Activated gamma-delta T cell (primary cell): ENCODE results near the gene MRPL37.

Experiments used
- DNase-seq: peaks from one replicate; lab custom pipeline; 2025; lab: John Stamatoyannopoulos, UW

The MRPL37 gene

GRCh38 chr1:54240741-54241335, 40.9 kb downstream of the MRPL37 start:
- DNase-seq: no peak

GRCh38 chr1:54241364-54241763, 41.4 kb downstream of the MRPL37 start:
- no peak for DNase-seq

GRCh38 chr1:54243022-54243421, 43.1 kb downstream of the MRPL37 start:
- no peak for DNase-seq

GRCh38 chr1:54244655-54245054, 44.7 kb downstream of the MRPL37 start:
- DNase-seq: no peak

- no peak for DNase-seq
Measured at GRCh38 chr1:54245501-54245900, 45.5 kb downstream of the MRPL37 start.

- no peak for DNase-seq
Measured at GRCh38 chr1:54246116-54246721, 46.3 kb downstream of the MRPL37 start.

- no peak for DNase-seq
Measured at GRCh38 chr1:54247863-54248515, 48.0 kb downstream of the MRPL37 start.

- no peak for DNase-seq
Measured at GRCh38 chr1:54248966-54249365, 49.0 kb downstream of the MRPL37 start.

- no peak for DNase-seq
Measured at GRCh38 chr1:54249819-54250435, 50.0 kb downstream of the MRPL37 start.

- DNase-seq: no peak
Measured at GRCh38 chr1:54250670-54251069, 50.7 kb downstream of the MRPL37 start.

- DNase-seq: no peak
Measured at GRCh38 chr1:54252371-54252936, 52.5 kb downstream of the MRPL37 start.

GRCh38 chr1:54253480-54253879, 53.5 kb downstream of the MRPL37 start:
- DNase-seq: no peak

GRCh38 chr1:54254055-54254454, 54.1 kb downstream of the MRPL37 start:
- DNase-seq: no peak

GRCh38 chr1:54255026-54255702, 55.2 kb downstream of the MRPL37 start:
- no peak for DNase-seq

GRCh38 chr1:54256522-54257345, 56.8 kb downstream of the MRPL37 start:
- DNase-seq: no peak

GRCh38 chr1:54257346-54257620, 57.3 kb downstream of the MRPL37 start:
- DNase-seq: no peak

GRCh38 chr1:54257876-54258275, 57.9 kb downstream of the MRPL37 start:
- no peak for DNase-seq

- no peak for DNase-seq
Measured at GRCh38 chr1:54259546-54260140, 59.7 kb downstream of the MRPL37 start.

GRCh38 chr1:54260810-54261209, 60.8 kb downstream of the MRPL37 start:
- no peak for DNase-seq

GRCh38 chr1:54262244-54262643, 62.3 kb downstream of the MRPL37 start:
- DNase-seq: no peak

- no peak for DNase-seq
Measured at GRCh38 chr1:54263601-54264226, 63.7 kb downstream of the MRPL37 start.
